ENCODE results near the gene SP100.

Gene SP100

DNA sequence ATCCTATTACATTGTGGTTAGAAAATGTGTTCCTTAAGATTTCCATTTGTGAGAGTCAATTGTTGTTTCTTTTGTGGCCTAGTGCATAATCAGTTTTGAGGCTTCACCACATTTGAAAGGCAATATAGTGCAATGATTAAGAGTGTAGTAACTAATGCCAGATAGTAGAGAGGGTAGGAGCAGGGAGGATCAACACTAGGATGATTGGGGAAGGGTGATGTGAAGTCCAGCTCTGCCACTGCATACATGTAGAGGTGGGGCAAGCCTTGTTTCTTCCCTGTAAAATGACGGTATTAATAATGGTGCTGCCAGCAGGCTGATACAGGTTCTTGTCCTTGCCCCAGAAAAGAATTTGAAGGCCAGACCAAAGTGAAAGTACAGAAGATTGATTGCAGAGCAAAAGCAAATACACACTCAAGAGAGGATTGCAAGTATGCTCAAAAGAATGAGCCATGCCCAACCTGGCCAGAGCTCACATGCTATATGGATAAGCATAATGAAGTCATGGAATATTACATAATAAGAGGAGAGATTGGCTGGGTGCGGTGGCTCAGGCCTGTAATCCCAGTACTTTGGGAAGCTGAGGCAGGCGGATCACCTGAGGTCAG lies 8.0 kb downstream of the SP100 start:
- ChIA-PET POLR2A (no interaction called here), CTCF (no interaction called here)
- no peak for TF ChIP-seq ZNF626 (tag by site-specific recombination; IDR thresholded peaks at IDR 0.05)
- no peak overlapping the region for H3K4me3 ChIP-seq (ENCODE audit: low read depth, low read length)
- H3K9me3 ChIP-seq (ENCODE audit: control insufficient read depth, insufficient read depth, low read depth, low read length) = no peaks in the 10 kb centered on the region
- H3K27ac ChIP-seq (ENCODE audit: extremely low read depth, low read depth, low read length) = no peak overlapping the region
- no peaks in the 10 kb centered on the region for H3K4me1 ChIP-seq (ENCODE audit: control insufficient read depth, insufficient read depth, low read length)
- H3K36me3 ChIP-seq (ENCODE audit: control insufficient read depth in 2 of 2, insufficient read depth in 1 of 2, low read length in 2 of 2) = no peaks in the 10 kb centered on the region

DNA sequence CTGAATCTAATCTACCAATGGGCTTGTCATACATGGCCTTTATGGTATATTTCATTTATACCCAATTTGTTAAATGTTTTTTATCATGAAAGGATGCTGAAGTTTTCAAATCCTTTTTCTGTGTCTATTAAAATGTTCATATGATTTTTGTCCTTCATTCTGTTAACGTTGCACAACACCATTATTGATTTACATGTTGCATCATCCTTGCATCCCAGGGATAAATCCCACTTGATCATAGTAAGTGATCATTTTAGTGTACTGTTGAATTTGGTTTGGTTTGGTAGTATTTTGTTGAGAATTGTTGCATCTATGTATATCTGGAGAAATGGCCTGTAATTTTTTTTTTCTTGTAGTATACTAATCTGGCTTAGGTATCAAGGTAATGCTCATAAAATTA lies 9.4 kb downstream of the SP100 start:
- ChIA-PET POLR2A (no interaction called here), CTCF (no interaction called here)
- TF ChIP-seq ZNF292 (tag by site-specific recombination; IDR thresholded peaks at IDR 0.05; ENCODE audit: borderline replicate concordance, low read depth) (no peak), CTCF (tag by site-specific recombination; IDR thresholded peaks at IDR 0.05) (no peak), HOXC10 (CRISPR knock-in tag; IDR thresholded peaks at IDR 0.05) (no peak), ZNF544 (tag by site-specific recombination; IDR thresholded peaks at IDR 0.05) (no peak), ZNF747 (tag by site-specific recombination; IDR thresholded peaks at IDR 0.05) (no peak), ZNF777 (tag by site-specific recombination; IDR thresholded peaks at IDR 0.05; ENCODE audit: borderline replicate concordance) (no peak), ZNF776 (tag by site-specific recombination; IDR thresholded peaks at IDR 0.05; ENCODE audit: borderline replicate concordance) (no peak), ZNF518A (tag by site-specific recombination; conservative IDR thresholded peaks at IDR 0.05; ENCODE audit: low read depth) (no peak), ZNF175 (tag by site-specific recombination; IDR thresholded peaks at IDR 0.05) (no peak), ZNF423 (tag by site-specific recombination; IDR thresholded peaks at IDR 0.05) (no peak), ZFP69B (tag by site-specific recombination; IDR thresholded peaks at IDR 0.05) (no peak), ZNF707 (tag by site-specific recombination; IDR thresholded peaks at IDR 0.05) (no peak), ZNF610 (tag by site-specific recombination; IDR thresholded peaks at IDR 0.05; ENCODE audit: borderline replicate concordance) (no peak), ZSCAN18 (tag by site-specific recombination; IDR thresholded peaks at IDR 0.05) (no peak), YY2 (tag by site-specific recombination; IDR thresholded peaks at IDR 0.05) (no peak), WT1 (tag by site-specific recombination; IDR thresholded peaks at IDR 0.05) (no peak)
- TF ChIP-seq, protein P1, sequence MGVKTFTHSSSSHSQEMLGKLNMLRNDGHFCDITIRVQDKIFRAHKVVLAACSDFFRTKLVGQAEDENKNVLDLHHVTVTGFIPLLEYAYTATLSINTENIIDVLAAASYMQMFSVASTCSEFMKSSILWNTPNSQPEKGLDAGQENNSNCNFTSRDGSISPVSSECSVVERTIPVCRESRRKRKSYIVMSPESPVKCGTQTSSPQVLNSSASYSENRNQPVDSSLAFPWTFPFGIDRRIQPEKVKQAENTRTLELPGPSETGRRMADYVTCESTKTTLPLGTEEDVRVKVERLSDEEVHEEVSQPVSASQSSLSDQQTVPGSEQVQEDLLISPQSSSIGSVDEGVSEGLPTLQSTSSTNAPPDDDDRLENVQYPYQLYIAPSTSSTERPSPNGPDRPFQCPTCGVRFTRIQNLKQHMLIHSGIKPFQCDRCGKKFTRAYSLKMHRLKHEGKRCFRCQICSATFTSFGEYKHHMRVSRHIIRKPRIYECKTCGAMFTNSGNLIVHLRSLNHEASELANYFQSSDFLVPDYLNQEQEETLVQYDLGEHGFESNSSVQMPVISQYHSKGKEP (tag by site-specific recombination; IDR thresholded peaks at IDR 0.05) = no peak
- TF ChIP-seq, protein P2, sequence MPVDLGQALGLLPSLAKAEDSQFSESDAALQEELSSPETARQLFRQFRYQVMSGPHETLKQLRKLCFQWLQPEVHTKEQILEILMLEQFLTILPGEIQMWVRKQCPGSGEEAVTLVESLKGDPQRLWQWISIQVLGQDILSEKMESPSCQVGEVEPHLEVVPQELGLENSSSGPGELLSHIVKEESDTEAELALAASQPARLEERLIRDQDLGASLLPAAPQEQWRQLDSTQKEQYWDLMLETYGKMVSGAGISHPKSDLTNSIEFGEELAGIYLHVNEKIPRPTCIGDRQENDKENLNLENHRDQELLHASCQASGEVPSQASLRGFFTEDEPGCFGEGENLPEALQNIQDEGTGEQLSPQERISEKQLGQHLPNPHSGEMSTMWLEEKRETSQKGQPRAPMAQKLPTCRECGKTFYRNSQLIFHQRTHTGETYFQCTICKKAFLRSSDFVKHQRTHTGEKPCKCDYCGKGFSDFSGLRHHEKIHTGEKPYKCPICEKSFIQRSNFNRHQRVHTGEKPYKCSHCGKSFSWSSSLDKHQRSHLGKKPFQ (tag by site-specific recombination; IDR thresholded peaks at IDR 0.05) = no peak
- H3K4me3 ChIP-seq (ENCODE audit: low read depth, low read length) = no peak overlapping the region
- H3K36me3 ChIP-seq (ENCODE audit: control insufficient read depth in 2 of 2, insufficient read depth in 1 of 2, low read length in 2 of 2) = peaks cover 0 to 4% of the 10 kb centered on the region in 2 experiments; a peak in 1 of 3 replicates
- no peaks in the 10 kb centered on the region for H3K9me3 ChIP-seq (ENCODE audit: control insufficient read depth, insufficient read depth, low read depth, low read length)
- no peak overlapping the region for H3K27ac ChIP-seq (ENCODE audit: extremely low read depth, low read depth, low read length)
- H3K4me1 ChIP-seq (ENCODE audit: control insufficient read depth, insufficient read depth, low read length) = no peaks in the 10 kb centered on the region

Data from HEK293 (cell line).